Measurements from ENCODE around the gene ZNF544.
A peak's percentile ranks its signal among the peaks of the same experiment; 100 is the strongest.

ZNF544 gene
- total RNA-seq: 50.6 to 51.5 reads per million in 2 experiments

GRCh38 chr19:58228585-58229254, at the start of gene ZNF544:
Gene ZNF544, plus strand, starts transcription at chr19:58228914. Its CDS starts 15,110 bp downstream, at chr19:58244024.
- peak; percentile 4 for DNase-seq (ENCODE audit: low read depth)

GRCh38 chr19:58181902-58182576, 46.7 kb upstream of the ZNF544 start:
- DNase-seq (ENCODE audit: low read depth): peak; percentile 38

- peak; percentile 81 for DNase-seq (ENCODE audit: low read depth)
Measured at GRCh38 chr19:58182577-58182988, 46.1 kb upstream of the ZNF544 start.

GRCh38 chr19:58182989-58183816, 45.5 kb upstream of the ZNF544 start, which contains the start of gene ZNF274:
Gene ZNF274, plus strand, starts transcription at chr19:58183061. Its CDS starts 905 bp downstream, at chr19:58183966.
- peak; percentile 88 for DNase-seq (ENCODE audit: low read depth)

GRCh38 chr19:58183817-58184215, 44.9 kb upstream of the ZNF544 start:
- DNase-seq (ENCODE audit: low read depth): no peak

- no peak for DNase-seq (ENCODE audit: low read depth)
Measured at GRCh38 chr19:58196901-58197616, 31.7 kb upstream of the ZNF544 start.

- no peak for DNase-seq (ENCODE audit: low read depth)
Measured at GRCh38 chr19:58203814-58204475, 24.8 kb upstream of the ZNF544 start.

- no peak for DNase-seq (ENCODE audit: low read depth)
Measured at GRCh38 chr19:58204566-58204965, 24.1 kb upstream of the ZNF544 start.

GRCh38 chr19:58209577-58209976, 19.1 kb upstream of the ZNF544 start:
- no peak for DNase-seq (ENCODE audit: low read depth)

GRCh38 chr19:58212336-58213074, 16.2 kb upstream of the ZNF544 start:
- no peak for DNase-seq (ENCODE audit: low read depth)

GRCh38 chr19:58213075-58213369, 15.7 kb upstream of the ZNF544 start:
- no peak for DNase-seq (ENCODE audit: low read depth)

- no peak for DNase-seq (ENCODE audit: low read depth)
Measured at GRCh38 chr19:58217069-58217481, 11.6 kb upstream of the ZNF544 start.

GRCh38 chr19:58217607-58218391, 10.9 kb upstream of the ZNF544 start:
- no peak for DNase-seq (ENCODE audit: low read depth)

- DNase-seq (ENCODE audit: low read depth): no peak
Measured at GRCh38 chr19:58218899-58219298, 9.8 kb upstream of the ZNF544 start.

- no peak for DNase-seq (ENCODE audit: low read depth)
Measured at GRCh38 chr19:58227964-58228584, 640 bp upstream of the ZNF544 start.

- DNase-seq (ENCODE audit: low read depth): no peak
Measured at GRCh38 chr19:58229255-58229639, 533 bp downstream of the ZNF544 start.

- no peak for DNase-seq (ENCODE audit: low read depth)
Measured at GRCh38 chr19:58237324-58237723, 8.6 kb downstream of the ZNF544 start.

- DNase-seq (ENCODE audit: low read depth): no peak
Measured at GRCh38 chr19:58243351-58243750, 14.6 kb downstream of the ZNF544 start.

GRCh38 chr19:58248886-58249285, 20.2 kb downstream of the ZNF544 start:
- no peak for DNase-seq (ENCODE audit: low read depth)

Measured in T follicular helper cell (primary cell).